Measurements from ENCODE around the gene WFDC1.

- TF ChIP-seq SUZ12 (IDR thresholded peaks at IDR 0.05), result no peak
- TF ChIP-seq SP1 (IDR thresholded peaks at IDR 0.05), result no peak
- TF ChIP-seq FOXA1 (IDR thresholded peaks at IDR 0.05), result no peak
- no peak for TF ChIP-seq BHLHE40 (IDR thresholded peaks at IDR 0.05; ENCODE audit: borderline replicate concordance)
Observed at GRCh38 chr16:84294117-84294516, 561 bp upstream of the WFDC1 start.
